SK-N-SH (cell line): Measurements from ENCODE around the gene ZFYVE9. TPM values are rescaled to one million over a fixed set of nuclear protein-coding genes. Genes with fewer than 3 reads are reported as not detected.
"Not testable (repeated sequence)": the region's sequence is repeated elsewhere in the genome, so short reads cannot be mapped to it uniquely, and the experiment has no call there.

Source experiments
- CTCF ChIA-PET: fragments of 300-600, 350-600 bp; formaldehyde crosslinking; extraction: SDS; loops from one replicate; lab custom pipeline; 2021; lab: Yijun Ruan, JAX
- POLR2A ChIA-PET: fragments of 350-600 bp; sonication (Branson Sonifier 250); formaldehyde crosslinking; extraction: SDS; loops from one replicate; lab custom pipeline; 2020; ENCODE audit warnings: antibody characterized with exemption, inconsistent platforms; lab: Yijun Ruan, JAX
- DNase-seq: peaks from one replicate; pipeline ENCODE4 v3.0.0; 2012
- H2AFZ ChIP-seq: fragments of 200-600 bp; sonication (generic); 2 replicates; pipeline ENCODE4 v1.8.1; 2016; ENCODE audit warnings: antibody characterized with exemption, mild to moderate bottlenecking, low read depth
- H3F3A ChIP-seq: fragments of 200-600 bp; sonication (generic); replicated peaks from 2 replicates; pipeline ENCODE3; 2016; ENCODE audit warnings: antibody characterized with exemption, mild to moderate bottlenecking; ENCODE audit not compliant: insufficient read depth
- H3K27ac ChIP-seq, 2 experiments: fragments of 200-500 bp in 1 of 2; fragments of 200-600 bp in 1 of 2; sonication (Bioruptor generic) in 1 of 2; sonication (generic), shearing (Covaris generic) in 1 of 2; 2 replicates each; pipeline versions ENCODE4 v1.5.1 to v1.6.1; 2014 to 2016; ENCODE audit warnings: low read depth in 2 of 2, inconsistent platforms in 1 of 2, low read length in 1 of 2, mild to moderate bottlenecking in 1 of 2, mixed read lengths in 1 of 2
- H3K27me3 ChIP-seq: fragments of 200-600 bp; sonication (generic), shearing (Covaris generic); 2 replicates; pipeline ENCODE4 v1.6.1; 2016; ENCODE audit warnings: mixed run types; ENCODE audit not compliant: insufficient read depth
- H3K36me3 ChIP-seq, 2 experiments: fragments of 200-500 bp in 1 of 2; fragments of 200-600 bp in 1 of 2; sonication (Bioruptor generic) in 1 of 2; sonication (generic) in 1 of 2; replicated peaks in 1 of 2; 2 replicates each; pipeline versions ENCODE3 to v1.5.1; 2014 to 2016; ENCODE audit warnings: low read length in 1 of 2, mild to moderate bottlenecking in 1 of 2; ENCODE audit not compliant: insufficient read depth in 2 of 2, control insufficient read depth in 1 of 2
- H3K4me1 ChIP-seq, 2 experiments: fragments of 200-500 bp in 1 of 2; fragments of 200-600 bp in 1 of 2; sonication (Bioruptor generic) in 1 of 2; sonication (generic), shearing (Covaris generic) in 1 of 2; 2 replicates each; pipeline versions ENCODE4 v1.5.1 to v1.6.1; 2014 to 2016; ENCODE audit warnings: low read depth in 1 of 2, low read length in 1 of 2, mixed run types in 1 of 2; ENCODE audit not compliant: insufficient read depth in 2 of 2, control insufficient read depth in 1 of 2
- H3K4me2 ChIP-seq: fragments of 200-600 bp; sonication (generic), shearing (Covaris generic); 2 replicates; pipeline ENCODE4 v1.6.1; 2017; ENCODE audit warnings: mixed run types
- H3K4me3 ChIP-seq, 2 experiments: fragments of 200-500 bp in 1 of 2; fragments of 200-600 bp in 1 of 2; sonication (Bioruptor generic) in 1 of 2; sonication (generic), shearing (Covaris generic) in 1 of 2; 2 replicates each; pipeline versions ENCODE4 v1.5.1 to v1.8.1; 2014 to 2016; ENCODE audit warnings: low read depth in 2 of 2, inconsistent platforms in 1 of 2, low read length in 1 of 2, mild to moderate bottlenecking in 1 of 2, mixed read lengths in 1 of 2, moderate library complexity in 1 of 2
- H3K79me2 ChIP-seq: fragments of 200-600 bp; sonication (generic); 2 replicates; pipeline ENCODE4 v1.8.1; 2017; ENCODE audit warnings: mild to moderate bottlenecking; ENCODE audit not compliant: insufficient read depth
- H3K9ac ChIP-seq: fragments of 200-600 bp; sonication (generic); 2 replicates; pipeline ENCODE4 v1.6.1; 2017; ENCODE audit warnings: mixed run types
- H3K9me2 ChIP-seq: fragments of 200-600 bp; sonication (generic); 2 replicates; pipeline ENCODE4 v1.6.1; 2017; ENCODE audit warnings: mixed run types
- H3K9me3 ChIP-seq: fragments of 200-600 bp; sonication (generic); 2 replicates; pipeline ENCODE4 v1.6.1; 2017; ENCODE audit warnings: mixed run types, mild to moderate bottlenecking, moderate library complexity
- H4K20me1 ChIP-seq: fragments of 200-600 bp; sonication (generic); 2 replicates; pipeline ENCODE4 v1.6.1; 2017; ENCODE audit warnings: mild to moderate bottlenecking, mixed run types; ENCODE audit not compliant: insufficient read depth
- CTCF ChIP-seq: fragments of 200-600 bp; sonication (generic); IDR thresholded peaks from 2 replicates; pipeline ENCODE4 v1.6.1; 2017; ENCODE audit warnings: antibody characterized with exemption, mild to moderate bottlenecking, moderate library complexity
- MEF2A ChIP-seq: IDR thresholded peaks from 2 replicates; pipeline ENCODE4 v1.4.0; 2012; ENCODE audit warnings: low read depth, borderline replicate concordance
- PBX3 ChIP-seq: IDR thresholded peaks from 2 replicates; pipeline ENCODE4; 2012
- USF1 ChIP-seq: IDR thresholded peaks from 2 replicates; pipeline ENCODE4 v1.4.0; 2012; ENCODE audit warnings: low read depth, borderline replicate concordance
- WGBS: methylation state at CpG from one replicate; pipeline ENCODE4 v1.1.6; 2017; ENCODE audit warnings: low lambda C conversion rate; 5-methylcytosine and 5-hydroxymethylcytosine counted together
- polyA plus RNA-seq, 3 experiments: library from polyadenylated mRNA; depleted of rRNA; stranded (reverse); fragments of >200 nt; gene quantifications; 2 replicates each; pipeline ENCODE4 v1.2.3, GENCODE V29; 2012

The ZFYVE9 gene
- polyA plus RNA-seq, 1 of the 3 experiments (the other 2 are of a cell fraction) = 4.1 TPM

GRCh38 chr1:52166996-52167753 is 25.3 kb downstream of the ZFYVE9 start:
- ChIA-PET CTCF (interaction anchor here (0.6 kb wide), 1 partner anchor 10 kb away, joined by 3 read pairs; no protein-coding TSS in a partner anchor), POLR2A (no interaction called here)
- WGBS = 95% methylated on average over 6 of the region's 6 CpGs

GRCh38 chr1:52168373-52169080 is 26.6 kb downstream of the ZFYVE9 start:
- WGBS = 97% methylated on average over 6 of the region's 7 CpGs
- TF ChIP-seq PBX3 = no peak
- TF ChIP-seq USF1 = no peak
- H2AFZ ChIP-seq = no peak overlapping the region
- peaks cover 0 to 2% of the 10 kb centered on the region in 2 experiments; a peak in 1 of 4 replicates for H3K4me1 ChIP-seq
- no peak overlapping the region for H3K27ac ChIP-seq
- CTCF ChIA-PET = no interaction called here
- peaks cover 6% of the 10 kb centered on the region for H3F3A ChIP-seq
- no peak overlapping the region for H3K9ac ChIP-seq
- H3K4me2 ChIP-seq = no peak overlapping the region
- no peaks in the 10 kb centered on the region for H4K20me1 ChIP-seq
- POLR2A ChIA-PET = no interaction called here
- no peaks in the 10 kb centered on the region for H3K27me3 ChIP-seq
- DNase-seq = no peak
- H3K4me3 ChIP-seq = no peak overlapping the region
- no peaks in the 10 kb centered on the region for H3K9me2 ChIP-seq
- H3K79me2 ChIP-seq = peaks cover 26% of the 10 kb centered on the region; the same call in 1 of the 2 replicates
- peaks cover 9% of the 10 kb centered on the region for H3K9me3 ChIP-seq
- H3K36me3 ChIP-seq = no peaks in the 10 kb centered on the region

More at GRCh38 chr1:52166996-52167753, 25.3 kb downstream of the ZFYVE9 start:
- peaks cover 0 to 2% of the 10 kb centered on the region in 2 experiments; a peak in 1 of 4 replicates for H3K4me1 ChIP-seq
- no peaks in the 10 kb centered on the region for H3K27me3 ChIP-seq
- no peak overlapping the region for H2AFZ ChIP-seq
- no peaks in the 10 kb centered on the region for H3K36me3 ChIP-seq
- H3K4me2 ChIP-seq = no peak overlapping the region
- no peaks in the 10 kb centered on the region for H3K9me2 ChIP-seq
- peaks cover 21% of the 10 kb centered on the region; the same call in 1 of the 2 replicates for H3K79me2 ChIP-seq
- H3K27ac ChIP-seq = no peak overlapping the region
- peaks cover 6% of the 10 kb centered on the region for H3F3A ChIP-seq
- no peak for TF ChIP-seq MEF2A
- no peak for TF ChIP-seq CTCF
- no peak for DNase-seq
- H3K4me3 ChIP-seq = no peak overlapping the region
- H3K9me3 ChIP-seq = peaks cover 9% of the 10 kb centered on the region
- no peak overlapping the region for H3K9ac ChIP-seq
- H4K20me1 ChIP-seq = no peaks in the 10 kb centered on the region

GRCh38 chr1:52171149-52171548 is 29.3 kb downstream of the ZFYVE9 start:
- H3K9me3 ChIP-seq, H3F3A ChIP-seq, POLR2A ChIA-PET, H3K9me2 ChIP-seq, H3K4me3 ChIP-seq, H3K27ac ChIP-seq, CTCF ChIA-PET, H2AFZ ChIP-seq, H3K4me1 ChIP-seq, H4K20me1 ChIP-seq, DNase-seq, H3K36me3 ChIP-seq, H3K9ac ChIP-seq, H3K4me2 ChIP-seq, H3K27me3 ChIP-seq: not testable (repeated sequence)
- 75% methylated on average over 5 of the region's 5 CpGs for WGBS
- peaks cover 20% of the 10 kb centered on the region; the same call in 1 of the 2 replicates for H3K79me2 ChIP-seq
